ENCODE measurements around the gene KCNJ14.

- no peak for TF ChIP-seq CTCF (IDR thresholded peaks at IDR 0.05; ENCODE audit: insufficient read depth, low read length, poor library complexity, severe bottlenecking)
- no peak for TF ChIP-seq EZH2phosphoT487 (conservative IDR thresholded peaks at IDR 0.05; ENCODE audit: low read length)
Measured at GRCh38 chr19:48502350-48503018, 47.1 kb downstream of the KCNJ14 start.

Measured in SU-DHL-6 (cell line).